H1 (cell line): ENCODE data around the gene SIK2. TPM values are rescaled to one million over a fixed set of nuclear protein-coding genes. Genes with fewer than 3 reads are reported as not detected.

Source experiments
- CTCF ChIA-PET: fragments of 300-600 bp; sonication (Branson Sonifier 250); formaldehyde crosslinking; loops from one replicate; lab custom pipeline; 2021; ENCODE audit not compliant: partially characterized antibody; lab: Charles Lee
- POLR2A ChIA-PET: fragments of 300-600 bp; sonication (Branson Sonifier 250); formaldehyde crosslinking; loops from one replicate; lab custom pipeline; 2021; ENCODE audit warnings: inconsistent platforms; ENCODE audit not compliant: partially characterized antibody; lab: Charles Lee
- DNase-seq, 2 experiments: peaks; one replicate each; pipeline versions ENCODE4 v3.0.0 to v3.0.0-alpha.2; 2010 to 2022; ENCODE audit warnings: low spot score in 2 of 2, low read depth in 1 of 2, mixed read lengths in 1 of 2
- FAIRE-seq: peaks from 2 replicates; lab custom pipeline; 2011; peaks lifted over from hg19 to GRCh38; lab: Jason Lieb, UNC
- H2AFZ ChIP-seq: 2 replicates; pipeline ENCODE4 v1.8.1; 2012; ENCODE audit warnings: low read length, inconsistent platforms
- H2AK5ac ChIP-seq: 2 replicates; pipeline ENCODE4 v1.6.1; 2013; ENCODE audit warnings: low read depth, low read length
- H2BK120ac ChIP-seq: replicated peaks from 2 replicates; pipeline ENCODE3; 2013; ENCODE audit warnings: low read depth, low read length, inconsistent platforms
- H2BK12ac ChIP-seq: 2 replicates; pipeline ENCODE4 v1.6.1; 2013; ENCODE audit warnings: low read depth, low read length
- H2BK15ac ChIP-seq: 2 replicates; pipeline ENCODE4 v1.6.1; 2013; ENCODE audit warnings: low read length
- H2BK20ac ChIP-seq: 2 replicates; pipeline ENCODE4 v1.6.1; 2013; ENCODE audit warnings: low read length
- H2BK5ac ChIP-seq: 2 replicates; pipeline ENCODE4 v1.6.1; 2013; ENCODE audit warnings: low read depth, low read length
- H3K14ac ChIP-seq: 2 replicates; pipeline ENCODE4 v1.6.1; 2013; ENCODE audit warnings: inconsistent platforms; ENCODE audit not compliant: insufficient read length
- H3K18ac ChIP-seq: 2 replicates; pipeline ENCODE4 v1.6.1; 2013; ENCODE audit warnings: low read length; ENCODE audit errors: extremely low read depth
- H3K23ac ChIP-seq: 2 replicates; pipeline ENCODE4 v1.6.1; 2013; ENCODE audit warnings: inconsistent platforms; ENCODE audit not compliant: insufficient read length
- H3K23me2 ChIP-seq: 2 replicates; pipeline ENCODE4 v1.6.1; 2013; ENCODE audit warnings: low read depth, low read length
- H3K27ac ChIP-seq: 2 replicates; pipeline ENCODE4 v1.6.1; 2011; ENCODE audit warnings: low read depth, low read length, inconsistent platforms
- H3K27me3 ChIP-seq, 4 experiments: replicated peaks in 1 of 4; 1 replicate in 1 of 4; 2 replicates in 3 of 4; pipeline versions ENCODE4 v1.6.1 to v1.8.1; 2011 to 2013; ENCODE audit warnings: low read length in 3 of 4, mild to moderate bottlenecking in 3 of 4, inconsistent platforms in 2 of 4, mixed read lengths in 2 of 4, moderate library complexity in 1 of 4; ENCODE audit not compliant: control insufficient read depth in 3 of 4, insufficient read depth in 3 of 4; ENCODE audit errors: extremely low read depth in 1 of 4
- H3K36me3 ChIP-seq, 4 experiments: 2 replicates each; pipeline versions ENCODE4 v1.6.1 to v1.8.1; 2011 to 2013; ENCODE audit warnings: mild to moderate bottlenecking in 4 of 4, low read length in 3 of 4, moderate library complexity in 2 of 4, control low read depth in 1 of 4, inconsistent platforms in 1 of 4; ENCODE audit not compliant: insufficient read depth in 4 of 4, control insufficient read depth in 2 of 4
- H3K4ac ChIP-seq: replicated peaks from 2 replicates; pipeline ENCODE3; 2013; ENCODE audit warnings: low read length, low read depth, mixed read lengths, inconsistent platforms; ENCODE audit not compliant: insufficient read length
- H3K4me1 ChIP-seq, 4 experiments: replicated peaks in 1 of 4; 1 replicate in 1 of 4; 2 replicates in 3 of 4; pipeline versions ENCODE4 v1.6.1 to v1.8.1; 2011 to 2013; ENCODE audit warnings: low read length in 3 of 4, inconsistent platforms in 2 of 4, mixed read lengths in 1 of 4; ENCODE audit not compliant: insufficient read depth in 4 of 4, control insufficient read depth in 3 of 4
- H3K4me2 ChIP-seq, 2 experiments: 2 replicates each; pipeline versions ENCODE4 v1.6.1 to v1.8.1; 2011 to 2013; ENCODE audit warnings: low read depth in 2 of 2, low read length in 2 of 2, control low read depth in 1 of 2, inconsistent platforms in 1 of 2, mild to moderate bottlenecking in 1 of 2; ENCODE audit not compliant: insufficient read depth in 1 of 2
- H3K4me3 ChIP-seq, 4 experiments: fragments of 200-600, 300-600 bp in 1 of 4; sonication (generic), shearing (Covaris generic), sonication (Bioruptor Twin) in 1 of 4; 2 replicates each; pipeline versions ENCODE4 v1.5.1 to v1.8.1; 2011 to 2016; ENCODE audit warnings: low read length in 4 of 4, low read depth in 3 of 4, control low read depth in 2 of 4, inconsistent platforms in 2 of 4, mild to moderate bottlenecking in 2 of 4, mixed read lengths in 1 of 4, moderate library complexity in 1 of 4; ENCODE audit not compliant: insufficient read depth in 2 of 4; ENCODE audit errors: extremely low read depth in 1 of 4
- H3K56ac ChIP-seq: replicated peaks from 2 replicates; pipeline ENCODE3; 2013; ENCODE audit warnings: low read depth, mild to moderate bottlenecking, mixed read lengths, low read length, inconsistent platforms; ENCODE audit not compliant: insufficient read length
- H3K79me1 ChIP-seq: 2 replicates; pipeline ENCODE4 v1.6.1; 2013; ENCODE audit warnings: low read depth, low read length, control low read depth
- H3K79me2 ChIP-seq, 2 experiments: 2 replicates each; pipeline versions ENCODE4 v1.6.1 to v1.8.1; 2012 to 2013; ENCODE audit warnings: low read length in 2 of 2, mild to moderate bottlenecking in 2 of 2, inconsistent platforms in 1 of 2; ENCODE audit not compliant: insufficient read depth in 2 of 2, control insufficient read depth in 1 of 2
- H3K9ac ChIP-seq, 4 experiments: replicated peaks in 1 of 4; 1 replicate in 1 of 4; 2 replicates in 3 of 4; pipeline versions ENCODE4 v1.6.1 to v1.8.1; 2011 to 2013; ENCODE audit warnings: low read depth in 3 of 4, low read length in 3 of 4, control low read depth in 2 of 4, mild to moderate bottlenecking in 2 of 4, moderate library complexity in 2 of 4, inconsistent platforms in 1 of 4; ENCODE audit errors: extremely low read depth in 1 of 4
- H3K9me3 ChIP-seq, 2 experiments: 2 replicates each; pipeline versions ENCODE4 v1.6.1 to v1.8.1; 2012 to 2013; ENCODE audit warnings: mild to moderate bottlenecking in 2 of 2, moderate library complexity in 2 of 2, control low read depth in 1 of 2, inconsistent platforms in 1 of 2, low read depth in 1 of 2, low read length in 1 of 2, mixed read lengths in 1 of 2; ENCODE audit not compliant: insufficient read depth in 2 of 2
- H4K20me1 ChIP-seq, 2 experiments: replicated peaks in 1 of 2; 2 replicates each; pipeline versions ENCODE3 to v1.8.1; 2011 to 2013; ENCODE audit warnings: inconsistent platforms in 2 of 2, low read length in 2 of 2, mild to moderate bottlenecking in 1 of 2; ENCODE audit not compliant: insufficient read depth in 2 of 2, control insufficient read depth in 1 of 2
- H4K5ac ChIP-seq: 2 replicates; pipeline ENCODE4 v1.6.1; 2013; ENCODE audit warnings: low read length, low read depth, mixed read lengths, inconsistent platforms; ENCODE audit not compliant: insufficient read length
- H4K8ac ChIP-seq: 2 replicates; pipeline ENCODE4 v1.8.0; 2013; ENCODE audit warnings: mild to moderate bottlenecking, moderate library complexity, low read length, inconsistent platforms; ENCODE audit not compliant: insufficient read depth; ENCODE audit errors: extremely low read depth
- H4K91ac ChIP-seq: replicated peaks from 2 replicates; pipeline ENCODE3; 2013; ENCODE audit warnings: low read length, mixed read lengths, inconsistent platforms; ENCODE audit not compliant: insufficient read length
- CHD2 ChIP-seq: IDR thresholded peaks from 2 replicates; pipeline ENCODE4 v1.6.1; 2012; ENCODE audit warnings: low read length, improper control_type of control experiment
- E2F6 ChIP-seq: IDR thresholded peaks from 2 replicates; pipeline ENCODE4 v1.6.1; 2012; ENCODE audit warnings: inconsistent platforms
- EGR1 ChIP-seq: IDR thresholded peaks from 2 replicates; pipeline ENCODE4 v1.6.1; 2011; ENCODE audit warnings: low read depth, low read length, borderline replicate concordance
- EP300 ChIP-seq, 2 experiments: IDR thresholded peaks; 1 replicate in 1 of 2; 2 replicates in 1 of 2; pipeline ENCODE4 v1.6.1; 2011 to 2012; ENCODE audit warnings: low read depth in 2 of 2, low read length in 2 of 2, mild to moderate bottlenecking in 2 of 2, borderline replicate concordance in 1 of 2, inconsistent platforms in 1 of 2, moderate library complexity in 1 of 2
- JUN ChIP-seq: IDR thresholded peaks from 2 replicates; pipeline ENCODE4 v1.6.1; 2011; ENCODE audit warnings: low read depth, mild to moderate bottlenecking, improper control_type of control experiment, low read length
- NANOG ChIP-seq: IDR thresholded peaks from 2 replicates; pipeline ENCODE4 v1.6.1; 2011; ENCODE audit warnings: low read length, low read depth, mild to moderate bottlenecking, inconsistent platforms; ENCODE audit not compliant: insufficient read depth, poor library complexity, severe bottlenecking
- SIRT6 ChIP-seq: IDR thresholded peaks from one replicate; pipeline ENCODE4 v1.7.1; 2012; ENCODE audit warnings: low read length, inconsistent platforms
- SP2 ChIP-seq: IDR thresholded peaks from 2 replicates; pipeline ENCODE4 v1.6.1; 2012; ENCODE audit warnings: mild to moderate bottlenecking, low read length, inconsistent platforms
- SRF ChIP-seq: IDR thresholded peaks from 2 replicates; pipeline ENCODE4 v1.6.1; 2011; ENCODE audit warnings: mild to moderate bottlenecking, low read depth, low read length, moderate library complexity
- SUZ12 ChIP-seq: fragments of 200-600 bp; sonication (generic); IDR thresholded peaks from 2 replicates; pipeline ENCODE4 v1.6.1; 2012; ENCODE audit warnings: mild to moderate bottlenecking, inconsistent platforms, low read length, moderate library complexity, mixed read lengths
- TAF1 ChIP-seq: IDR thresholded peaks from 2 replicates; pipeline ENCODE4 v1.6.1; 2011; ENCODE audit warnings: mild to moderate bottlenecking, low read depth, low read length
- TAF7 ChIP-seq: optimal IDR thresholded peaks from 2 replicates; pipeline ENCODE3; 2011; ENCODE audit warnings: low read depth, mild to moderate bottlenecking, inconsistent platforms, low read length, moderate library complexity, borderline replicate concordance
- YY1 ChIP-seq: IDR thresholded peaks from 2 replicates; pipeline ENCODE4 v1.6.1; 2011; ENCODE audit warnings: low read depth, mild to moderate bottlenecking, low read length
- WGBS, 2 experiments: shearing (Covaris generic) in 1 of 2; methylation state at CpG; one replicate each; pipeline versions ENCODE4 v1.1.6 to v1.1.7; 2013 to 2015; ENCODE audit warnings: low lambda C conversion rate in 2 of 2, mixed read lengths in 2 of 2, inconsistent platforms in 1 of 2, low coverage in 1 of 2, missing lambda C conversion rate in 1 of 2; ENCODE audit not compliant: insufficient replicate concordance in 2 of 2, insufficient coverage in 1 of 2, insufficient read length in 1 of 2; ENCODE audit errors: extremely low coverage in 1 of 2, missing lambda C conversion rate in 1 of 2; 5-methylcytosine and 5-hydroxymethylcytosine counted together
- polyA plus RNA-seq, 7 experiments: library from polyadenylated mRNA; depleted of rRNA in 3 of 7; stranded (reverse) in 5 of 7; unstranded in 2 of 7; fragments of >200 nt in 5 of 7; fragments of 200-250 nt in 2 of 7; gene quantifications; 1 replicate in 5 of 7; 2 replicates in 1 of 7; 4 replicates in 1 of 7; pipeline versions ENCODE4 v1.2.1 to v1.2.3, GENCODE V29; 2011 to 2013; ENCODE audit warnings: missing spikeins in 2 of 7, mixed read lengths in 2 of 7
- total RNA-seq: library from RNA; stranded (reverse); fragmentation: NEBNext Ultra II Directional; extraction: Animal tissue kit (Norgen Biotek cat#: 25700); gene quantifications from 2 replicates; pipeline ENCODE4 v1.2.1, GENCODE V29; 2021

Gene SIK2
- total and polyA plus RNA-seq, 2 of the 8 experiments (the other 6 are each of a cell fraction or from before 2014, with no cell fraction given), result 8.8 to 11.2 TPM

- H4K5ac ChIP-seq, result peak overlapping the region; percentile 17
- H3K9ac ChIP-seq, result peak overlapping the region in 3 of 4 experiments; percentile 74 to 91 (median 89); a peak in 6 of 7 replicates
- no peak overlapping the region for H3K23ac ChIP-seq
- H2BK120ac ChIP-seq, result no peak overlapping the region
- H3K79me1 ChIP-seq, result no peaks in the 10 kb centered on the region; the same call in 1 of the 2 replicates
- H3K4ac ChIP-seq, result no peak overlapping the region
- peaks cover 0 to 23% (median 10%) of the 10 kb centered on the region in 4 experiments; a peak in 5 of 8 replicates for H3K36me3 ChIP-seq
- peak overlapping the region; percentile 91; the same call in 1 of the 2 replicates for H4K8ac ChIP-seq
- no peak overlapping the region for H4K91ac ChIP-seq
- peak overlapping the region; percentile 93 for H3K27ac ChIP-seq
- H3K4me2 ChIP-seq, result peak overlapping the region; percentile 84 to 88
- H3K79me2 ChIP-seq, result peaks cover 0 to 25% of the 10 kb centered on the region in 2 experiments; a peak in 2 of 4 replicates
- 14% methylated on average over 7 of the region's 7 CpGs; no CpG with 5 or more reads in 1 of the 2 experiments for WGBS, 2 experiments
- no peak for DNase-seq
- H3K14ac ChIP-seq, result no peak overlapping the region
- no peaks in the 10 kb centered on the region for H3K27me3 ChIP-seq
- H2BK12ac ChIP-seq, result no peak overlapping the region; the same call in 1 of the 2 replicates
- H2AFZ ChIP-seq, result peak overlapping the region; percentile 91
- H2BK20ac ChIP-seq, result no peak overlapping the region
- H3K4me1 ChIP-seq, result peaks cover 0 to 13% (median 8%) of the 10 kb centered on the region in 4 experiments; a peak in 4 of 7 replicates
- 0 out of 2 replicates have a peak overlapping the region, but pooled peaks have one; percentile 5 for H2BK15ac ChIP-seq
- H3K23me2 ChIP-seq, result peaks cover 6% of the 10 kb centered on the region
- POLR2A ChIA-PET, result interaction anchor here (0.6 to 4.0 kb wide), 19 partner anchors 9 to 312 kb away, joined by 3 to 25 read pairs (median 5); partner anchors contain the start of genes CFAP68 and SIK2
- peaks cover 0 to 3% of the 10 kb centered on the region in 2 experiments for H4K20me1 ChIP-seq
- no peaks in the 10 kb centered on the region for H3K9me3 ChIP-seq
- H3K56ac ChIP-seq, result peak overlapping the region; percentile 38
- H3K18ac ChIP-seq, result peak overlapping the region; percentile 9; the same call in 1 of the 2 replicates
- peak overlapping the region; percentile 73 to 97 (median 86); a peak in 7 of 8 replicates for H3K4me3 ChIP-seq
- peak; percentile 19 for FAIRE-seq
- H2BK5ac ChIP-seq, result peak overlapping the region; percentile 91; the same call in 1 of the 2 replicates
- CTCF ChIA-PET, result interaction anchor here (0.7 to 11.4 kb wide), 10 partner anchors 10 to 215 kb away, joined by 3 to 106 read pairs (median 4); partner anchors contain the start of gene SIK2
- H2AK5ac ChIP-seq, result no peak overlapping the region
- TF ChIP-seq JUN (no peak), TAF1 (no peak), TAF7 (no peak), EP300 (IDR thresholded peaks at IDR 0.05; ENCODE audit: borderline replicate concordance in 1 of 2, low read depth in 2 of 2, low read length in 2 of 2) (no peak), YY1 (no peak), EGR1 (no peak), SRF (no peak), SUZ12 (no peak), E2F6 (no peak), NANOG (no peak), SIRT6 (no peak), SP2 (no peak), CHD2 (no peak)
These were observed 164.5 kb downstream of the SIK2 start for GRCh38 chr11:111766834-111767142.
